Common myeloid progenitor, CD34-positive (primary cell): Measurements from ENCODE around the gene AQP12A.

ENCODE experiments used
- CTCF ChIA-PET: fragments of 350-600 bp; sonication (Branson Sonifier 250); formaldehyde crosslinking; loops from one replicate; lab custom pipeline; 2021; ENCODE audit warnings: antibody characterized with exemption; lab: Charles Lee
- POLR2A ChIA-PET: fragments of 350-600 bp; sonication (Branson Sonifier 250); formaldehyde crosslinking; loops from one replicate; lab custom pipeline; 2021; ENCODE audit warnings: antibody characterized with exemption; lab: Charles Lee
- DNase-seq, 3 donors: peaks; one replicate each; pipeline versions ENCODE4 v3.0.0 to v3.0.0-alpha.2; 2013
- H3K27ac ChIP-seq, 2 experiments: 1 replicate in 1 of 2; 2 replicates in 1 of 2; pipeline ENCODE4 v1.7.0; 2013; ENCODE audit warnings: inconsistent platforms in 2 of 2, low read length in 2 of 2, mild to moderate bottlenecking in 2 of 2, low read depth in 1 of 2, moderate library complexity in 1 of 2; ENCODE audit not compliant: severe bottlenecking in 2 of 2, insufficient read depth in 1 of 2, poor library complexity in 1 of 2
- H3K27me3 ChIP-seq, 5 experiments: replicated peaks in 2 of 5; 1 replicate in 3 of 5; 2 replicates in 2 of 5; pipeline versions ENCODE4 v1.6.1 to v1.7.0; 2013; ENCODE audit warnings: low read length in 4 of 5, mild to moderate bottlenecking in 2 of 5, moderate library complexity in 2 of 5, inconsistent platforms in 1 of 5; ENCODE audit not compliant: insufficient read depth in 5 of 5, control insufficient read depth in 4 of 5
- H3K36me3 ChIP-seq, 4 experiments: 1 replicate in 2 of 4; 2 replicates in 2 of 4; pipeline versions ENCODE4 v1.6.1 to v1.7.0; 2013; ENCODE audit warnings: low read length in 3 of 4, control low read depth in 1 of 4, mild to moderate bottlenecking in 1 of 4; ENCODE audit not compliant: control insufficient read depth in 4 of 4, insufficient read depth in 4 of 4
- H3K4me1 ChIP-seq, 4 experiments: 1 replicate in 3 of 4; 2 replicates in 1 of 4; pipeline versions ENCODE4 v1.6.1 to v1.7.1; 2013; ENCODE audit warnings: low read length in 3 of 4, mild to moderate bottlenecking in 3 of 4, control low read depth in 1 of 4, inconsistent platforms in 1 of 4, moderate library complexity in 1 of 4; ENCODE audit not compliant: control insufficient read depth in 4 of 4, insufficient read depth in 4 of 4; ENCODE audit errors: control extremely low read depth in 1 of 4
- H3K4me3 ChIP-seq, 7 experiments: 1 replicate in 4 of 7; 2 replicates in 3 of 7; pipeline versions ENCODE4 v1.5.1 to v1.7.0; 2013; ENCODE audit warnings: mild to moderate bottlenecking in 7 of 7, low read length in 6 of 7, moderate library complexity in 6 of 7, inconsistent platforms in 2 of 7, low read depth in 2 of 7, control low read depth in 1 of 7; ENCODE audit not compliant: insufficient read depth in 4 of 7, control insufficient read depth in 1 of 7; ENCODE audit errors: extremely low read depth in 1 of 7
- H3K9me3 ChIP-seq, 5 experiments: 1 replicate in 4 of 5; 2 replicates in 1 of 5; pipeline versions ENCODE4 v1.6.1 to v1.7.1; 2013; ENCODE audit warnings: low read length in 4 of 5, mild to moderate bottlenecking in 2 of 5, inconsistent platforms in 1 of 5, low read depth in 1 of 5, moderate library complexity in 1 of 5; ENCODE audit not compliant: control insufficient read depth in 4 of 5, insufficient read depth in 2 of 5; ENCODE audit errors: control extremely low read depth in 1 of 5
- WGBS: methylation state at CpG from one replicate; pipeline ENCODE4 v1.1.5; 2013; ENCODE audit not compliant: insufficient coverage; 5-methylcytosine and 5-hydroxymethylcytosine counted together

The AQP12A gene

DNA sequence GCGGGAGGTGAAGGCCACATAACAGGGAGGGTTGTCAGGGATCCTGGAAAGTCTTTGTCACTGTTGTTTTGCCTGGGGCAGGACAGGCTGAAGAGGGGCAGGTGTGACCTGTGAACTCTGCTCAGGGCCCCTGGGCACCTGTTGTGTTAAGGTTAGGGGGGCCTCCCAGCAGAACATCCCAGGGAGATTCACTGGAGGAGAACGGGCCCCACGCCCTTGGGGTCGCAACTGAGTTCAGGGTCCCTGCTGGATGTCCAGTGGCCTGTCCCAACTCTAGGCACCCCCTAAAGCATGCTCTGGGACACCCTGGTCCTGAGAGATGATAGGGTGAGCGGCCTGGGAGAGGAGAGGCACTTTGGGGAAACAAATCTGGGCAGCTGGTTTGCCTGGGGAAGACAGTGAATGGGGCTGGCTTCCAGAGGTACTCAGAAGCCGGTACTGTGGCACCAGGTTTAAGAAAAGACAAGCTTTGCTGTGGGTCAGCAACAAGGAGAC, 43.5 kb upstream of the AQP12A start:
- WGBS: 91% methylated on average over 6 of the region's 6 CpGs
- no peak overlapping the region for H3K27ac ChIP-seq
- ChIA-PET POLR2A (no interaction called here), CTCF (interaction anchor here (1.0 to 1.8 kb wide), 3 partner anchors 10 to 83 kb away, joined by 3 to 6 read pairs (median 4); partner anchors contain the start of gene CAPN10)
- peaks cover 0 to 11% (median 4%) of the 10 kb centered on the region in 5 experiments for H3K9me3 ChIP-seq
- no peak overlapping the region for H3K4me3 ChIP-seq
- DNase-seq: no peak
- H3K36me3 ChIP-seq: no peaks in the 10 kb centered on the region
- H3K4me1 ChIP-seq: peaks cover 0 to 2% (median 0%) of the 10 kb centered on the region in 4 experiments
- H3K27me3 ChIP-seq: peaks cover 0 to 72% (median 22%) of the 10 kb centered on the region in 5 experiments

- Histone ChIP-seq H3K27ac (no peak overlapping the region), H3K4me3 (no peak overlapping the region), H3K9me3 (peaks cover 0 to 11% (median 4%) of the 10 kb centered on the region in 5 experiments), H3K27me3 (peaks cover 0 to 77% (median 22%) of the 10 kb centered on the region in 5 experiments), H3K4me1 (peaks cover 0 to 2% (median 0%) of the 10 kb centered on the region in 4 experiments), H3K36me3 (no peaks in the 10 kb centered on the region)
- POLR2A ChIA-PET: no interaction called here
- CTCF ChIA-PET: interaction anchor here (1.5 to 1.8 kb wide), 2 partner anchors 62 to 84 kb away, joined by 4 to 6 read pairs; partner anchors contain the start of gene CAPN10
- 43% methylated on average over 12 of the region's 19 CpGs for WGBS
- no peak for DNase-seq
Observed at GRCh38 chr2:240648650-240649275, 42.9 kb upstream of the AQP12A start.

GRCh38 chr2:240649331-240649730, 42.3 kb upstream of the AQP12A start:
- peaks cover 0 to 11% (median 4%) of the 10 kb centered on the region in 5 experiments for H3K9me3 ChIP-seq
- peaks cover 0 to 78% (median 22%) of the 10 kb centered on the region in 5 experiments for H3K27me3 ChIP-seq
- CTCF ChIA-PET: interaction anchor here (1.5 to 1.8 kb wide), 2 partner anchors 63 to 84 kb away, joined by 4 to 6 read pairs; partner anchors contain the start of gene CAPN10
- POLR2A ChIA-PET: no interaction called here
- no peak overlapping the region for H3K4me3 ChIP-seq
- peaks cover 0 to under 1% (median 0%) of the 10 kb centered on the region in 4 experiments for H3K4me1 ChIP-seq
- DNase-seq: no peak
- H3K36me3 ChIP-seq: no peaks in the 10 kb centered on the region
- WGBS: 80% methylated on average over 3 of the region's 7 CpGs
- H3K27ac ChIP-seq: no peak overlapping the region

DNA sequence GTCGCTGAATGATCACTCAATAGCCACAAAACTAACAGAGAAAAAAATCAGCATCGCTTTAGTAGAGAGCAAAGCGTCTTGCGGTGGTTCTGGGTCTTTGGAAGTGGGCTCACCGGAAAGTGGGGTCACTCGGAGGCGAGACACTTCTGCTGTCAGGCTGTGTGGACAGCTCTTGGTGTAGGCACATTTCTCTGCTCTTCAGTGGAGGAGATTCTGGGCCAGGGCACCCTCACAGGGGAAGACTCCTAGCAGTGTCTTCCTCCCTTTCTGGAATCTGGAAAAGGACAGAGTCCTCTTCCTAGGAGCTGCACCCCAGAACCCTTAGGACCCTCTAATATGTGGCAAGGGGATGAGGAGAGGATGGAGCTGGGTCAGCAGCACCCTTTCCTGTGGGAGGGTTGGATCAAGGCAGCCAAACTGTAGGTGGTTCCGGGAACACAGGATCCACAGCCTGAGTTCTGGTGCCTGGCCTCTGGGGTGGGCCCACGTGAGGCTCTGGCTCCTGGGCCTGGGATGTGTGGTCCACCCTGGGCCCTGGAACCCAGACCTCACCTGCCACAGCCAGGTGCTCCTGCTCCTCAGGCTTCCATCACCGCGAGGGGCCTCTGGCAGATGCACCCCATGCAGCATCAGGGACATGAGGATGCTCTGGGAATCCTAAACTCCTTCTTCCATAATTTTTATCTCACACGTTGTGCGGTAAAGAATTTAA, 41.3 kb upstream of the AQP12A start:
- peaks cover 0 to 11% (median 4%) of the 10 kb centered on the region in 5 experiments for H3K9me3 ChIP-seq
- no peak overlapping the region for H3K4me3 ChIP-seq
- H3K4me1 ChIP-seq: peaks cover 0 to 2% (median 0%) of the 10 kb centered on the region in 4 experiments
- 95% methylated on average over 10 of the region's 13 CpGs for WGBS
- ChIA-PET CTCF (no interaction called here), POLR2A (no interaction called here)
- no peak overlapping the region for H3K27ac ChIP-seq
- DNase-seq: no peak
- no peaks in the 10 kb centered on the region for H3K36me3 ChIP-seq
- peaks cover 0 to 84% (median 27%) of the 10 kb centered on the region in 5 experiments for H3K27me3 ChIP-seq

GRCh38 chr2:240651185-240651584, 40.5 kb upstream of the AQP12A start:
- Histone ChIP-seq H3K4me1 (peaks cover 0 to 9% (median 4%) of the 10 kb centered on the region in 4 experiments), H3K9me3 (peaks cover 0 to 11% (median 4%) of the 10 kb centered on the region in 5 experiments), H3K36me3 (no peaks in the 10 kb centered on the region), H3K4me3 (no peak overlapping the region), H3K27me3 (peaks cover 0 to 86% (median 27%) of the 10 kb centered on the region in 5 experiments), H3K27ac (no peak overlapping the region)
- no peak for DNase-seq
- CTCF ChIA-PET: interaction anchor here (1.3 kb wide), 1 partner anchor 8 kb away, joined by 3 read pairs; no protein-coding TSS in a partner anchor
- WGBS: 94% methylated on average over 2 of the region's 3 CpGs
- POLR2A ChIA-PET: no interaction called here

GRCh38 chr2:240655931-240656886, 35.5 kb upstream of the AQP12A start:
- no peak overlapping the region for H3K4me3 ChIP-seq
- peak; percentile 72 to 90 (median 88) for DNase-seq

More at GRCh38 chr2:240655931-240656886, 35.5 kb upstream of the AQP12A start:
- Histone ChIP-seq H3K9me3 (peaks cover 0 to 10% (median 5%) of the 10 kb centered on the region in 5 experiments), H3K27me3 (peaks cover 3 to 52% (median 12%) of the 10 kb centered on the region in 5 experiments), H3K36me3 (no peaks in the 10 kb centered on the region), H3K4me1 (peaks cover 0 to 15% (median 8%) of the 10 kb centered on the region in 4 experiments), H3K27ac (no peak overlapping the region)
- ChIA-PET POLR2A (interaction anchor here (0.6 to 0.7 kb wide), 2 partner anchors 17 to 142 kb away, joined by 3 to 4 read pairs; no protein-coding TSS in a partner anchor), CTCF (interaction anchor here (1.0 to 1.6 kb wide), 2 partner anchors 12 to 13 kb away, joined by 4 read pairs; no protein-coding TSS in a partner anchor)
- 49% methylated on average over 5 of the region's 10 CpGs for WGBS
